Peyer's patch (tissue), 4 donors: ENCODE results near the gene TMEM51.

ENCODE experiments used
- CTCF ChIP-seq, 6 experiments: fragments of 450-650 bp in 4 of 6; fragments of 200-600 bp in 2 of 6; sonication (generic) in 1 of 6; IDR thresholded peaks; one replicate each; pipeline ENCODE4 v1.5.1; 2017 to 2019; ENCODE audit warnings: antibody characterized with exemption in 6 of 6, mild to moderate bottlenecking in 3 of 6, moderate library complexity in 1 of 6
- POLR2A ChIP-seq, 2 donors: fragments of 450-650 bp; IDR thresholded peaks; one replicate each; pipeline ENCODE4 v1.5.1; 2017; ENCODE audit warnings: antibody characterized with exemption in 2 of 2, mild to moderate bottlenecking in 2 of 2, moderate library complexity in 2 of 2

DNA sequence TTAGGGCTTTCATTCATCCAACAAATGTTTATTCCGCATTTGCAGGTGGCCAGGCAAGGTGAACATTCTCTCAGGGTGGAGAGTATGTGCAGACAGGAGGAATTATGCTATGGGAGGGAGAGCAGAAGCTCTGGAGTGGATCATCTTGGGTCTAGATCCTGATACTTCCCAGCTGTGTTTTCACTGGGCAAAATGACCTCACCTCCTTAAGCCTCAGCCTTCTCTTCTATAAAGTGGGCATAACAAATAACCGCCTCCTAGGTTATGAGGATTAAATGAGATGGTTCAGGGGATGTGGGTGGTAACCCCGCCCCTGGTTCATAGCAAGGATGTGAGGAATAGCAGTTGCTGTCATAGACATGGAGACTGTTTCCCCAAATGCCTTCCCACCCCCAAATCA lies 1.7 kb upstream of the TMEM51 start:
- TF ChIP-seq CTCF (IDR thresholded peaks at IDR 0.05) (no peak), POLR2A (IDR thresholded peaks at IDR 0.05) (no peak)
